GM21526 (cell line): Measurements from ENCODE around the gene SCMH1.

Source experiments
- ATAC-seq: cut with Tn5 transposase; IDR thresholded peaks from one replicate; pipeline ENCODE4 v1.9.1; 2021; ENCODE audit warnings: moderate library complexity; ENCODE audit not compliant: unreplicated experiment, low FRiP score

Gene SCMH1

DNA sequence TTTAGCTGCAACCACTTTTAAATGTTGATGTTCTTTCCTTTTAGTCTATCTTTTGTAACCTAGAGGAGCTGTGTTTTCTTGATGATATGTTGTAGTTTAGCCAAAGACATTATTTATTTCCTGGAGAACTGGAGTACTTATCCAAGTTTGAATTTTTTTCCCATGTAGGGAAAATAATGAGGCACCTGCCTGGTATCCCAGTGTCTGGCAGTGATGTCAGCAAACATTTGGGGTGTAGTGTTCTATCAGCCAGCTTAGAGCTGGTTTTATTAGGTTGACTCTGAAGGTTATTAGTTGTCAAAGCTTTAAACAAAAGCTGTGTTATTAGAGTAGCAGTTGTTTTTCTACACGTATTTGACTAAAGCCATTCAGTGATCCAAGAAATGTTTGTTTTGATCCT is 259.4 kb downstream of the SCMH1 start:
- no peak for ATAC-seq

- no peak for ATAC-seq
These were observed 260.2 kb downstream of the SCMH1 start for GRCh38 chr1:40981691-40982448.

DNA sequence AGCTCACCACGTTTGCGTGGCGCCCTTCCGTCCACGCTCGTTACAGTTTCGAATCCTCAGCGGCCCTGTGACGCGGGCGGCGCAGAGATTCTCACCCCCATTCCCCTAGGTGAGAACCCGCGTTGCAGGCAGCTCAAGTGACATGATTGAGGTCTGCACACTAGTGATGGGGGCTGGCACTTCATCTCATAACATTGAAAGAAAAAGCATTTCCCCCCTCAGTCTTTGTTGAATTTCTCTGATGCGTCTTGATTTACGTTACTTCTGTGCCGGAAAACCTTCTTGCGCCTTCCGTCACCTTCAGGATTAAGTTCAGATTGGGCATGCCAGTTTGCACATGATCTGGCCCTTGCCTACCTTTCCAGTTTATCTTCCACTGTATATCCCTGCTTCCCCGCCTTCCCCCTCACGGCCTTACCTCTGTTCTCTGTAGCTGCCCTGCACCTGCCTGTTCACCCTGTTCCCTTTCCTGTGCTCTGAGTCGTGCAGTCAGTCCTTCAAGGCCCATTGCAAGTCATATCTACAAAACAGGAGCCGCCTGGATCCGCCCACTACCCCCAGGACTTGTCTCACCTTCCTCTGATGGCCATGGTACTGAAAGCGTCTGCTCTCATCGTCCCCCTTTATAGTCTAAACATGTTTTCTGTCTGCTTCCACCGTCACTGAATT is 261.5 kb downstream of the SCMH1 start:
- ATAC-seq, result peak; percentile 18

DNA sequence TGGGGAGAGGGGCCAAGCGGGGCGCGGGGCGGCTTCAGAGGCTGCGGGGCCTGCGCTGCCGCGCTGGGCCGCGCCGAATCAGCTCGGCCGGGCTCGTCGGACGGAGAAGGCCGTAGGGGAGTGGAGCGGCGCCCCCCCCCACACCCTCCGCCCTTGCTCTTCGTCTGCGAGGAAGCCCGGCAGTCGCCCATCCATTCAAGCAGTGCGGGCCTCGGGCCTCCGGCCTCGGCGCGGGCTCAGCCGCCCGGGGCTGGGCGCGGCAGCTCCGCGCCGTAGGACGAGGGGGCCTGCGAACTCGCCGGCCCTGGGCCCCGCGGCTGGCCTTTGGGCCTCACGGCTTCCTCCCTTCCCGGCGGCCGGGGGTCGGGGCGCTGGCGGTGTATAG is 262.0 kb downstream of the SCMH1 start:
- no peak for ATAC-seq

DNA sequence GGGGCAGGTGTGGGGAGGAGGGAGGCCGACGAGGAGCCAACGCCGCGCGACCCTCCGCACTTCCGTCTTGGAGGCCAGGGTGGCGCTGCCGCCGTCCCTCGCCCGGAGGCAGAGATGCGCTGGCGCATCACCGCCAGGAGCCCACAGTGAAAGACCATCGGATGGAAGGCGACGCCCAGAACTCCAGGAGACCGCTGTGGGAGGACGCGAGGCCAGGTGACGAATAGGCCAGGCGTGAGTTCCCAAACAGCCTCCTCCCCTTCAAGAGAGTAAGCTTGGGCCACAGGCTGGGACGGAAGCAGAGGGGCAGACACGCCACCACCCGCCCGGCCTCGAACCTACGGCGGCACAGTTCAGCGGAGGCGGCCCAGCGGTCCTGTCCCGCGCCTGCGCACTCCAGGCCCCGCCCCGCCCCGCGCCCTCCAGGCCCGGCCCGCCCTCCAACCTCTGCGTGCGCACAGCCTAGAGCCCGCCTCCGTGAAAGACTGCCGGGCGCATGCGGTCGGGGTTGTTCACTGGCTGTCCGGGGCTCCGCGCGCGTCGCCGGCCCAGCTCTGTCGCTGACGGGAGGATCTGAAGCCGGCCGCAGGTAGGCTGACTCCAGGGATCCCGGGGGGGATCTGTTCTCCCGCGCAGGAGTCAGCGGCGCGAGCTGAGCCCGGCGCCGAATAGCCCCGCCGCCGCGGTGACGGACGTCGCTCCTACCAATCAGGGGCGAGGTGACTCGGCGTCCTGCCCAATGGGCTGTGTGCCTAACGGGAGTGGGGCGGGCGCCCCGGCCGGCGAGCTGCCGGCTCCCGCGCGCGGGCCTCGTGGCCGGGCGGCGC is 262.7 kb downstream of the SCMH1 start, which contains the start of gene CTPS1:
Gene CTPS1 (plus strand): TSS at position 456 of the 827 bp plus-strand sequence. CDS start 3,595 bp downstream, outside the sequence.
- ATAC-seq, result peak; percentile 87

- no peak for ATAC-seq
These were observed 263.2 kb downstream of the SCMH1 start for GRCh38 chr1:40978886-40979240.

GRCh38 chr1:40977716-40978115 is 264.4 kb downstream of the SCMH1 start:
- no peak for ATAC-seq
